ENCODE measurements around the gene ZSCAN31. TPM values are rescaled to one million over a fixed set of nuclear protein-coding genes. Genes with fewer than 3 reads are reported as not detected.

ZSCAN31 gene
- total and polyA plus RNA-seq, 7 donors: 3.6 to 41.7 (median 22.8) TPM

DNA sequence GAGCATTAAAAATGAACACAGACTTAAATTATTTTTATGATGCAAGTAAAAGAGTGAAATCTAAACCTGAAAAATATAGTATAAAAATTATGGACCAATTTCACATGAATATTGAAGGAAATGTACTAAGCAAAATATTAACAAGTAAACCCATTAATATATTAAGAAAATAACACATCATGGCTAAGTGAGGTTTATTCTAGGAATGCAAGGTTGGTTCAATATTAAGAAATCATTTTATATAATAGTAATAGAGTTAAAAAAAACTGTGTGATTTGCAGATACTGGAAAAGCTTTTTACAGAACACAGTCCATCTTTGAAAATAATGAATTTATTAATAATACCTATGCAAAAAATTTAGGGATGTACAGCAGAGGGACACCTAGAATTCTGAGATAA is 42.7 kb upstream of the ZSCAN31 start:
- no peaks in the 10 kb centered on the region for H3K9me3 ChIP-seq
- H3K27me3 ChIP-seq: no peaks in the 10 kb centered on the region
- H3K27ac ChIP-seq: no peak overlapping the region
- no peak for TF ChIP-seq POLR2AphosphoS5 (IDR thresholded peaks at IDR 0.05)
- no peak for TF ChIP-seq EP300 (IDR thresholded peaks at IDR 0.05)
- TF ChIP-seq, protein P1, sequence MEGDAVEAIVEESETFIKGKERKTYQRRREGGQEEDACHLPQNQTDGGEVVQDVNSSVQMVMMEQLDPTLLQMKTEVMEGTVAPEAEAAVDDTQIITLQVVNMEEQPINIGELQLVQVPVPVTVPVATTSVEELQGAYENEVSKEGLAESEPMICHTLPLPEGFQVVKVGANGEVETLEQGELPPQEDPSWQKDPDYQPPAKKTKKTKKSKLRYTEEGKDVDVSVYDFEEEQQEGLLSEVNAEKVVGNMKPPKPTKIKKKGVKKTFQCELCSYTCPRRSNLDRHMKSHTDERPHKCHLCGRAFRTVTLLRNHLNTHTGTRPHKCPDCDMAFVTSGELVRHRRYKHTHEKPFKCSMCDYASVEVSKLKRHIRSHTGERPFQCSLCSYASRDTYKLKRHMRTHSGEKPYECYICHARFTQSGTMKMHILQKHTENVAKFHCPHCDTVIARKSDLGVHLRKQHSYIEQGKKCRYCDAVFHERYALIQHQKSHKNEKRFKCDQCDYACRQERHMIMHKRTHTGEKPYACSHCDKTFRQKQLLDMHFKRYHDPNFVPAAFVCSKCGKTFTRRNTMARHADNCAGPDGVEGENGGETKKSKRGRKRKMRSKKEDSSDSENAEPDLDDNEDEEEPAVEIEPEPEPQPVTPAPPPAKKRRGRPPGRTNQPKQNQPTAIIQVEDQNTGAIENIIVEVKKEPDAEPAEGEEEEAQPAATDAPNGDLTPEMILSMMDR (IDR thresholded peaks at IDR 0.05): no peak
- no peak for TF ChIP-seq POLR2A (IDR thresholded peaks at IDR 0.05)
- intact Hi-C loops (cut with DNase I): no loop called here
- DNase-seq: no peak
- peaks cover 0 to 12% (median 6%) of the 10 kb centered on the region in 4 donors for H3K4me1 ChIP-seq
- H3K36me3 ChIP-seq: peaks cover 0 to 43% (median 6%) of the 10 kb centered on the region in 4 donors
- no peak overlapping the region for H3K4me3 ChIP-seq

DNA sequence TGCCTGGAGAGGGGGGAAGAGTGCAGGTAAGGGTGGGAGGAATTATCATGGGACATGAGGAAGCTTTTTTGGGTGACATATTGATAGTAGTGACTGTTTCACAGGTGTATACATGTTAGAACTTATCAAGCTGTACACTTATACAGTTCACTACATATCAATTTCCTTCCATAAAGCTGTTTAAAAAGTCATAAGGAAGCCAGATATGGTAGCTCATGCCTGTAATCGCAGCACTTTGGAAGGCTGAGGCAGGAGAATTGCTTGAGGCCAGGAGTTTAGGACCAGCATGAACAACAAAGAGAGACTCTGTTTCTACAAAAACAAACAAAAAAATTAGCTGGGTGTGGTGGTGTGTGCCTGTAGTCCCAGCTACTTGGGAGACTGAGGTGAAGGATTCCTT is 41.9 kb upstream of the ZSCAN31 start:
- Histone ChIP-seq H3K4me1 (peaks cover 0 to 9% (median 3%) of the 10 kb centered on the region in 4 donors), H3K9me3 (no peaks in the 10 kb centered on the region), H3K4me3 (no peak overlapping the region), H3K27ac (no peak overlapping the region), H3K27me3 (no peaks in the 10 kb centered on the region), H3K36me3 (peaks cover 0 to 43% (median 6%) of the 10 kb centered on the region in 4 donors)
- no peak for DNase-seq
- intact Hi-C loops (cut with DNase I): no loop called here
- no peak for TF ChIP-seq POLR2A (IDR thresholded peaks at IDR 0.05)
- no peak for TF ChIP-seq POLR2AphosphoS5 (IDR thresholded peaks at IDR 0.05)
- TF ChIP-seq, protein P1 (IDR thresholded peaks at IDR 0.05): no peak
- TF ChIP-seq EP300 (IDR thresholded peaks at IDR 0.05): no peak
- 37 to 77% methylated on average over 1 of the region's 1 CpG for WGBS, 2 donors

DNA sequence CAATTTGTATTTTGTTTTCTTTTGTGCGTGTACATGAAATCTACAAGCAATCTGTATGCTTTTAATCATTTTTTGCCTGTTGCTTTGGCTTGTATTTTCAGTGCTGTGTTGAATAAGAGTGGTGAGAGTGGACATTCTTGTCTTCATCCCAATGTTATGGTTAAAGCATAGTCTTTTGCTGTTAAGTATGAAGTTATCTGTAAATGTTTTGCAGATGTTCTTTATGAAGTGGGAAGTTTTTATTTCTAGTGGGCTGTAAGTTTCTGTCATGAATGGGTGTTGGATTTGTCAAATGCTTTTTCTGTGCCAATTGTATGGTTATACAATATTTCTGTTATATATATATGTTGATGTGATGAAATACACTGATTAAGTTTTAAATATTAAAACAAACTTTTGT is 38.0 kb upstream of the ZSCAN31 start:
- H3K4me3 ChIP-seq: no peak overlapping the region
- 93 to 95% methylated on average over 1 of the region's 1 CpG for WGBS, 2 donors

DNA sequence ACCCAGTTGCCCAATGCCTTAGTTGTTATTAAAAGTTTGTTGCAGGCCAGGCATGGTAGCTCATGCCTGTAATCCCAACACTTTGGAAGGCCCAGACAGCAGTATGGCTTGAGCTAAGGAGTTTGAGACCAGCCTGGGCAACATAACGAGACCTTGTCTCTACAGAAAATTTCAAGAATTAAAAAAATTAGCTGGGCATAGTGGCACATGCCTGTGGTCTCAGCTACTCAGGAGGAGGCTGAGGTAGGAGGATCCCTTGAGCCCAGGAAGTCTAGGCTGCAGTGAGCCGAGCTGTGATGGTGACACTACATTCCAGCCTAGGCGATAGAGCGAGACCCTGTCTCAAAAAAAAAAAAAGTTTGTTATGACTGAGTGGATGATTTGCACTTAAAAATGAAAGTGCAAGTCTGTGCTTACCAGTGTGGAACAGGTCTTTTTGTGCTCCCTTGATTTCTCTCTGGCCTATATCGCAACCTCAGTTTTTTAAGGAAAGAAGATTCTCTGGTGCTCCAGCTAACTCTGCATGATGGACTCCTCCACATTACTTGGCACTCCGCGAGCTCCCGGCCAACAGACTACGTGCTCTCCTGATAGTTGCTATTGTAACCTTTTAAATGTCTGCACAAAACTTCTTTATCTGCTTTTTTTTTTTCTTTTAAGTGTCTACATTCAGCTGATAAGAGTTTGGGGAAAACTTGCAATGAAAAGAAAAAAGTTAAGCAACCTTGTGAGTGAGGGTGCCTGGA is 35.9 kb upstream of the ZSCAN31 start:
- intact Hi-C loops (cut with DNase I): no loop called here
- no peaks in the 10 kb centered on the region for H3K9me3 ChIP-seq

More for the DNA sequence above, 38.0 kb upstream of the ZSCAN31 start:
- Histone ChIP-seq H3K9me3 (no peaks in the 10 kb centered on the region), H3K36me3 (peaks cover 0 to 22% (median 0%) of the 10 kb centered on the region in 4 donors), H3K4me1 (no peaks in the 10 kb centered on the region), H3K27me3 (no peaks in the 10 kb centered on the region), H3K27ac (no peak overlapping the region)
- DNase-seq: no peak
- intact Hi-C loops (cut with DNase I): no loop called here
- TF ChIP-seq EP300 (IDR thresholded peaks at IDR 0.05) (no peak), POLR2A (IDR thresholded peaks at IDR 0.05) (no peak), POLR2AphosphoS5 (IDR thresholded peaks at IDR 0.05) (no peak)
- TF ChIP-seq, protein P1 (IDR thresholded peaks at IDR 0.05): no peak

More for the DNA sequence above, 35.9 kb upstream of the ZSCAN31 start:
- H3K4me3 ChIP-seq: no peak overlapping the region
- H3K27ac ChIP-seq: no peak overlapping the region
- H3K4me1 ChIP-seq: no peaks in the 10 kb centered on the region
- no peak for DNase-seq
- TF ChIP-seq, protein P1 (IDR thresholded peaks at IDR 0.05): no peak
- TF ChIP-seq EP300 (IDR thresholded peaks at IDR 0.05) (no peak), POLR2AphosphoS5 (IDR thresholded peaks at IDR 0.05) (no peak), POLR2A (IDR thresholded peaks at IDR 0.05) (no peak)
- peaks cover 0 to 21% (median 3%) of the 10 kb centered on the region in 4 donors for H3K36me3 ChIP-seq
- no peaks in the 10 kb centered on the region for H3K27me3 ChIP-seq
- WGBS, 2 donors: 86 to 93% methylated on average over 9 of the region's 9 CpGs
